BJ (cell line): ENCODE data around the gene SCFD2. TPM values are rescaled to one million over a fixed set of nuclear protein-coding genes. Genes with fewer than 3 reads are reported as not detected.

ENCODE experiments used
- CTCF ChIA-PET: fragments of 350-600 bp; formaldehyde crosslinking; extraction: SDS; loops from one replicate; lab custom pipeline; 2021; ENCODE audit warnings: antibody characterized with exemption, inconsistent platforms; lab: Yijun Ruan, JAX
- POLR2A ChIA-PET: fragments of 300-600 bp; sonication (Branson Sonifier 250); formaldehyde crosslinking; extraction: SDS; loops from one replicate; lab custom pipeline; 2021; ENCODE audit warnings: antibody characterized with exemption; lab: Charles Lee
- DNase-seq: peaks from one replicate; pipeline ENCODE4 v3.0.0-alpha.2; 2011; ENCODE audit warnings: low read depth
- H3K27me3 ChIP-seq: 2 replicates; pipeline ENCODE4 v1.6.0; 2011; ENCODE audit warnings: low read length; ENCODE audit not compliant: control insufficient read depth, insufficient read depth
- H3K36me3 ChIP-seq: 2 replicates; pipeline ENCODE4 v1.5.1; 2011; ENCODE audit warnings: low read length; ENCODE audit not compliant: control insufficient read depth, insufficient read depth
- H3K4me3 ChIP-seq: 2 replicates; pipeline ENCODE4 v1.5.1; 2011; ENCODE audit warnings: low read depth, mild to moderate bottlenecking, control low read depth, low read length
- CTCF ChIP-seq: IDR thresholded peaks from 2 replicates; pipeline ENCODE4 v1.5.1; 2011; ENCODE audit warnings: low read depth, mild to moderate bottlenecking, control low read depth, inconsistent platforms, low read length, moderate library complexity; ENCODE audit not compliant: insufficient read depth
- polyA plus RNA-seq: library from polyadenylated mRNA; depleted of rRNA; stranded (reverse); fragments of >200 nt; gene quantifications from 2 replicates; pipeline ENCODE4 v1.2.3, GENCODE V29; 2011

SCFD2 gene
- polyA plus RNA-seq, 1 experiment = 17.4 TPM

- Histone ChIP-seq H3K27me3 (no peaks in the 10 kb centered on the region), H3K36me3 (no peaks in the 10 kb centered on the region), H3K4me3 (no peak overlapping the region)
- DNase-seq = no peak
- no peak for TF ChIP-seq CTCF
- ChIA-PET CTCF (interaction anchor here (2.1 to 2.4 kb wide), 2 partner anchors 8 to 11 kb away, joined by 9 to 10 read pairs; no protein-coding TSS in a partner anchor), POLR2A (no interaction called here)
These were observed 446.4 kb downstream of the SCFD2 start for GRCh38 chr4:52919461-52919860.

GRCh38 chr4:52917817-52918216 lies 448.0 kb downstream of the SCFD2 start:
- no peak for TF ChIP-seq CTCF
- CTCF ChIA-PET = no interaction called here
- H3K36me3 ChIP-seq = no peaks in the 10 kb centered on the region
- no peak for DNase-seq
- POLR2A ChIA-PET = no interaction called here
- H3K27me3 ChIP-seq = no peaks in the 10 kb centered on the region
- no peak overlapping the region for H3K4me3 ChIP-seq

DNA sequence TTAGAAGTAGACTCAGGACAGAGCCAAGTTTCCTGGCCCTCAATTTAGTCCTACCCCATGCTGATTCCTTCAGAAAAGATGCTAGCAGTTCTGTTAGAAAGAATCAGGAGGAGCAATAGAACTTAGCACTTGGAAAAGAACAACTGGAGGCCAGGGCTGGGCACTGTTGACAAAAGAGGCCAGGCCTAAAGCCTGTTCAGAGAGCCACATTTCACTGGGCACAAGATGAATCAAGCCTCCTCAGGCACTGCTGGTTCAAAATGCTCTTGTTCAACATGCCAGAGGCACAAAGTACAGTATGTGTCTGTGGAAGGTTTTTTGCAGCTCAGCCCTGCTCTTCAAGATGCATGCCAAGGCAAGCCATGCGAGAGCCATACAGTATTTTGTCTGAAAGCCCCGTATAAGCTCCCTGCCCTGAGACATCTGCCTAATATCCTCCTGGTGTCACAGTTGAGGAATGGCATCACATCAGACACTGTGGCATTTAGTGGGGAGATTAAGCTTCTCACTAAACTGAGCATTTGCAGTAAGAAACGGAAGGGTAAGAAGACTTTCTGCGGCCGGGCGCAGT lies 450.0 kb downstream of the SCFD2 start:
- POLR2A ChIA-PET = no interaction called here
- CTCF ChIA-PET = interaction anchor here (1.9 kb wide), 1 partner anchor 9 kb away, joined by 4 read pairs; no protein-coding TSS in a partner anchor
- DNase-seq = no peak
- Histone ChIP-seq H3K27me3 (no peaks in the 10 kb centered on the region), H3K4me3 (no peak overlapping the region), H3K36me3 (no peaks in the 10 kb centered on the region)
- no peak for TF ChIP-seq CTCF

DNA sequence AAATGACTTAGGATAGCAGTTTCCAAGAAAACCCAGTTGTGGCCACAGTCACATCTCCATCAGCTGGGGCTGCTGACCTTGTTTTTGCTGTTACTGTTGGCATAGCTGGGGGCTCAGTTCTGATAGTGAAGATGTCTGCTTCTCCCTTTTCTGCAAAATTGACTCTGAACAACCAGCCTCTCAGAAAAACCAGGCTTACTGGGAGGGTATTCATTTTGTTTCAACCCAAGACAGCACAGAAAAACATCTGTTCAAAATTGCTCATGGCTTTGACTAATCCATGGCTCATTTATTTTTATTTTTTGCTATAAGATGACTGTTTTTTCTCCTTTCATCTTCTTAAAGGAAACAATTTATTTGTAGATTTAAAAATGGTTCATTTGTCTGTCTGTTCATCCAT lies 450.7 kb downstream of the SCFD2 start:
- no peak for DNase-seq
- ChIA-PET POLR2A (no interaction called here), CTCF (interaction anchor here (1.3 kb wide), 1 partner anchor 11 kb away, joined by 4 read pairs; no protein-coding TSS in a partner anchor)
- H3K27me3 ChIP-seq = no peaks in the 10 kb centered on the region
- TF ChIP-seq CTCF = no peak
- no peaks in the 10 kb centered on the region for H3K36me3 ChIP-seq
- H3K4me3 ChIP-seq = no peak overlapping the region

DNA sequence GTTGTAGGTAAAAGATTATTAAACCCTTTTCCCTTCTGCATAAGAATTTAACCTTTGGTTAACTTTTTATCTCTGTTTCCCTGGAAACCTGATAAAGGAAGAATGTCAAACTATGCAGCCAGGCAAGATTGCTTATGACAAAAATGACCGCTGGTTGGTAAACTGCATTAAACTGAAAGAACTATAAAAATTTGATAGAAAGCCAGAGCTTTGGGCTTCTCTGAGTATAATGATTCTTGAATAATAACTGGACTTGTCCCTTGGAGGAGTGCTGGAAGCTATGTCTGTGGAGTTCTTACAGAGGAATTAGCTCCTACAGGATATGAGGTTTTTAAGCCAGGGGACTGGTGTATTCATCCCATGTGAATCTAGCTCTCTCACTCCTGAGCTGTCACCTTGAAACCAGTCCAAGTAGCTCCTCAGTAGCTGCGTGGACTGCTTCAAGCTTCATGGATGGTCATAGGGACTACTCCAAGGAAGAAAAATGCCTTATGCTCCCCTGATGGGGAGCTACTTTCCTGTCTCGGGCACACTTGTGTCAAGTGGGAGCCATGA lies 451.7 kb downstream of the SCFD2 start:
- Histone ChIP-seq H3K36me3 (no peaks in the 10 kb centered on the region), H3K27me3 (no peaks in the 10 kb centered on the region), H3K4me3 (no peak overlapping the region)
- POLR2A ChIA-PET = no interaction called here
- no peak for TF ChIP-seq CTCF
- CTCF ChIA-PET = interaction anchor here (1.3 to 1.5 kb wide), 2 partner anchors 12 to 14 kb away, joined by 3 to 4 read pairs; no protein-coding TSS in a partner anchor
- no peak for DNase-seq
